ENCODE results near the gene PHYHIPL.
A peak's percentile ranks its signal among the peaks of the same experiment; 100 is the strongest.

Gene PHYHIPL

DNA sequence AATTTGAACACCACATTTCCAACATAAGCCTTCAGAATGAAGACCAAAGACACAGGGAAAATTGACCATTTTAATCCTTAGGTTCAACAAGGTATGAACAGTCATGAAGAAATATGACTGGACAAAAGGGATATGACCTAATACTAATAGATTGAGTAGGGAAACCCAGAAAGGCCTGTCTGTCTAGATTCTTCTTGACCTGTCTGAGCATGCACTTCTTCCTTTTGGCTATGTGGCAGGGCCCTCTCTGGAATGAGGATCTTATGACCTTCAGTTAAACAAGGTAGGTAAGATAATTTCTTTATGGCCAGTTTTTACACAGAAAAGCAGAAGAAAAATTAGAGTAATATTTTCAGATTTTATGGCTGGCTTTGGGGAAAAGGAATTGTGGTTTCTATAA is 3.0 kb upstream of the PHYHIPL start:
- H3K27ac ChIP-seq, result no peak overlapping the region
- TF ChIP-seq CTCF (IDR thresholded peaks at IDR 0.05) (no peak), ZFX (IDR thresholded peaks at IDR 0.05; ENCODE audit: borderline replicate concordance) (no peak)

DNA sequence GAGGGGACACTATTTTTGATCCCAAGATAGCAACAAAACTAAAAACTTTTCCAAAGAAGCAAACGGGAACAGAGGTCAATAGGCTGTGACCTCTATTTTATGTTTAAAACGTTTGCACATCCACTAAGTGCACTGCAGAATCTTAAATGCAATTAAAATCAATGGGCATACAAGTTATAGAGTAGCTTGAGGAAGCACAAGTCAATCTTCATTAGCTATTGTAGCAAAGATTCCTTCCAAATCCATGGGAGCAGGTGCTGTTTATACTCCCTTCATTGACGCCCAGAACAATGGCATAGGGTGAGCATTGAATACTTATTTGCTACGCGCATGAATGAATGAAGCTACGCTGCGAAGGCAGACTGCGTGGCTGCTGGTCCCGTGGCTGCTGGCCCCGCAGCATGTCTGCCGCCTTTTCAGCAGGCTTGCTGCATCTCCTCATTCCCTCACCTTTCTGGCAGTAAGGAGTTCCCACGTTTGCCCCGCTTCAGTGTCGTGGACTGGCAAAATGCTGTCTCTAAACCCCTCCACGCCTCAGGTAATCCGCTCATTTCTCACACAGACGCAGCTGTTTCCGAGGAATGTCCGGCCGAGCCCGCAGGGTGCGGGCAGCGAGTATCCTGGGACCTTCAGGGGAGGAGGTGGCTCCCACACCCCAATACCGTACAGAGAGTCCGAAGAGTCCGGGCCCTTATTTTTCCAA is 754 bp upstream of the PHYHIPL start:
- no peak for TF ChIP-seq CTCF (IDR thresholded peaks at IDR 0.05)
- TF ChIP-seq ZFX (IDR thresholded peaks at IDR 0.05; ENCODE audit: borderline replicate concordance), result no peak

DNA sequence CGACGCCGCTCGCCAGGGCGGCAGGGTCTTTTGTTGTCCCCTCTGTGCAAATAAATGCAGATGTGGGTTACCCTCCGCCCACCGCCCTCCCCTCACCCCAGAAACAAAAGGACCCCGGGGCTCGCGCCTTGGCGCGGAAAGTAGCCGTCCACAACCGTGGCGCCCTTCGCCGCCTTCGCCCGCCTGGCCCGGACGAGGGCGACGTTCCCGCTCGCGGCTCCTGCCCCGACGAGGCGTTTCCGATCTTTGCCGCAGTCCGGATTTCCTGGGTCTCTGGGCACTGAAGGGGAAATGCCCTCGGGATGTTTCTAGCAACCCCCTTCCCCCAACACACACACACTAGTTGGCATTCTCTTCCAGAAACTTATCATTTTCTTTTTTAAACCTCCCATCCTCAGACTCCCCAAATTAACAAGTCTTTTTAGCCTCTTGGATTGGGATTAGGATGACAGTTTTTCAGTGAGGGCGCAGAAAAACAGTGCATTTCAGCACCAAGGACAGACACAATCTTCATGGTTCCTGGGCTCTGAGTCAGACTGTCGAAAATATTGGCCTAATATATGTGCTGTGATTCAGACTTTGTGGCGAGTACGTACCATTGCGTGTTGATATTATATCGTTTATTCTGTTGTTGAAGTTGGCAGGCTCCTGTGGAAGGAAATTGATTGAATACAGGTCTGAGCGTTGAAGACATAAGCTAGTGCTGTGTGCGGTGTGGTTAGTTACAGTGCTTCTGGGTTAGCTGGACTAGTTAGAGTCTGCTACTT is 771 bp downstream of the PHYHIPL start:
- no peak for TF ChIP-seq ZFX (IDR thresholded peaks at IDR 0.05; ENCODE audit: borderline replicate concordance)
- peak; percentile 45 for TF ChIP-seq CTCF (IDR thresholded peaks at IDR 0.05)
- H3K27ac ChIP-seq, result peak overlapping the region; percentile 83

More for the DNA sequence above, 754 bp upstream of the PHYHIPL start:
- peak overlapping the region; percentile 83 for H3K27ac ChIP-seq

DNA sequence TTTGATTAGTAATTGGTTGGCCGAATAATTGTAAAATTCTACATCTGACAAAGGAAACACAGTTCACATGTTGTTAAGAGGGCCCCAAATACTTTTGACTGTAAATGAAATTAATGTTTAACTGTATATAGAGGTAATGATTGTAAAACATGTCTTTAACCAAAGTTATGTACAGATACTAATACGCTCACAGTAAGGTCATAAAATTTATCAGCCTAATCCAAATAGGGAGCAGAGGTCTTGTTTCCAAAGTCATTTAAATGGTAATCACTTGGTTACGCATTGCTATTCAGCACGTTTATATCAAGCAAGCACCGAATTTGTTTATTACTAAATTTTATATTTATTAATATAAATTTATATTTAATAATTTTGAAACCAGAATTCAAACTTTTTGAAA is 1.4 kb downstream of the PHYHIPL start:
- H3K27ac ChIP-seq, result peak overlapping the region; percentile 83; the same call in 1 of the 2 replicates
- no peak for TF ChIP-seq CTCF (IDR thresholded peaks at IDR 0.05)
- TF ChIP-seq ZFX (IDR thresholded peaks at IDR 0.05; ENCODE audit: borderline replicate concordance), result no peak

GRCh38 chr10:59179068-59179467 is 2.6 kb downstream of the PHYHIPL start:
- no peak overlapping the region for H3K27ac ChIP-seq
- no peak for TF ChIP-seq ZFX (IDR thresholded peaks at IDR 0.05; ENCODE audit: borderline replicate concordance)
- TF ChIP-seq CTCF (IDR thresholded peaks at IDR 0.05), result no peak

GRCh38 chr10:59180689-59181270 is 4.3 kb downstream of the PHYHIPL start:
- no peak for TF ChIP-seq ZFX (IDR thresholded peaks at IDR 0.05; ENCODE audit: borderline replicate concordance)
- TF ChIP-seq CTCF (IDR thresholded peaks at IDR 0.05), result no peak
- no peak overlapping the region for H3K27ac ChIP-seq

GRCh38 chr10:59181668-59182067 is 5.2 kb downstream of the PHYHIPL start:
- no peak overlapping the region for H3K27ac ChIP-seq
- TF ChIP-seq ZFX (IDR thresholded peaks at IDR 0.05; ENCODE audit: borderline replicate concordance) (no peak), CTCF (IDR thresholded peaks at IDR 0.05) (peak; percentile 79)
